ENCODE data around the gene SP100.
"Not testable (repeated sequence)": the region's sequence is repeated elsewhere in the genome, so short reads cannot be mapped to it uniquely, and the experiment has no call there.

Gene SP100

DNA sequence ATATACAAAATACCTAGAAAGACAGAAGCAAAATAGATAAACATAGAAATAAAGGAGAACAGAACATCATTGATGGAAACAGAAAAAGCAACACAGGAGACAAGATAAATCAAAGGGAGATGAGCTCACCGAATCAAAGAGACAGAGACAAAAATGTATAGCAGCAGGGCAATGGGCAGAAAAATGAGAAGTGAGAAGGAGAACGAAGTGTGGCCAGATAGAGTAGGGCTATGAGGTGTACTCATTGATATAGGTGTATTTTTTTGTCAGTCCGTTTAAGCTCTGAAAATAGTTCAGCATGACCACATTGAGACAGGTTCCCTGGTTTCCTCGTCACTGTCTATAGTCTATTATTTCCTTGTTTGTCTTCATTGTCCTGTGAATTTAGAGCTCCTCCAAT, 55.1 kb downstream of the SP100 start:
- no peak for DNase-seq

- peak; percentile 81 for DNase-seq
Measured at GRCh38 chr2:230472621-230473018, 56.6 kb downstream of the SP100 start.

DNA sequence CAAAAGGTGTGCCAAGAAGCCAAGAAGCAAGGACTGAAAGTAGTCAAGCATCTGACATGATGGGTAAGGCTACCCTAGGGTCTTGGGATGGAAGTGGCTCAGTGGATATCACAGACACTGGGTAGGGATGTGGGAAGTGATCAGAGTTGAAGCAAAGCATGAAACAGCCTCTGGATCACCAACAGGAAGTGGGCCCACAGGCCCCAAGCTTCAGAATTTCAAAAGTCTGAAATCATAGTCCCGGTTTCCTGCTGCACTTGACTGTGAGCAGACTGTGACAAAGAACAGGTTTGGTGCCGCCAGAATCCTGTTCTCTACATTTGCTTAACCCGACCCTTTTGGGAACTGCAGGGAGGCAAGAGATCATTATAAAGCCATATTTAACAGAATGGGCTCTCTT, 57.4 kb downstream of the SP100 start:
- peak; percentile 61 for DNase-seq

DNA sequence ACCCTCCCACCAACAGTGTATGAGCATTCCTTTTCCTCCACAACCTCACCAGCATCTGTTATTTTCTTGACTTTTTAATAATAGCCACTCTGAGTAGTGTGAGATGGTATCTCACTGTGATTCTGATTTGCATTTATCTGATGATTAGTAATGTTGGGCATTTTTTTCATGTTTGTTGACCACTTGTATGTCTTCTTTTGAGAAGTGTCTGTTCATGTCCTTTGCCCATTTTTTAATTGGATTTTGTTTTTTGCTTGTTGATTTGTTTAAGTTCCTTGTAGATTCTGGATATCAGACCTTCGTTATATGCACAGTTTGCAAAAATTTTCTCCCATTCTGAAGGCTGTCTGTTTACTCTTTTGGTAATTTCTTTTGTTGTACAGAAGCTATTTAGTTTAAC, 59.1 kb downstream of the SP100 start:
- DNase-seq = no peak

GRCh38 chr2:230485801-230486341, 69.9 kb downstream of the SP100 start:
- no peak for DNase-seq

DNA sequence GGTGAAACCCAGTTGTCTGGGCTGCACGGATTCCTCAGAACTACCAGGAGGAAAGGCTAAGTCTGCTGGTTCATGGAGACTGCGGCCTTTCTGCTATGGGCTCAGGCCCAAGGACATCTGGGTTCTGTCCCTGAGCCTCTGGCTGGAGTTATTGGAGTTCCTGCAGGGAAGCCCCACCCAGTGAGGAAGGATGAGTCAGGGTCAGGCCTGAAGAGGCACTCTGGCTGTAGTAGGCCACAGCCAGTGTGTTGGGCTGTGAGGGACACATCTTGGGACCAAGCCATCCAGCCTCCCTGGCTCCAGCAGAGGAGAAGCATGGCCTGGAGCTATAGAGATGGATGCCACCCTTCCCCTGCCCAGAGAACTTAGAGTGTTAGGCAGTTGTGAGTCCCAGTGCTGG, 75.2 kb downstream of the SP100 start:
- DNase-seq = not testable (repeated sequence)

DNA sequence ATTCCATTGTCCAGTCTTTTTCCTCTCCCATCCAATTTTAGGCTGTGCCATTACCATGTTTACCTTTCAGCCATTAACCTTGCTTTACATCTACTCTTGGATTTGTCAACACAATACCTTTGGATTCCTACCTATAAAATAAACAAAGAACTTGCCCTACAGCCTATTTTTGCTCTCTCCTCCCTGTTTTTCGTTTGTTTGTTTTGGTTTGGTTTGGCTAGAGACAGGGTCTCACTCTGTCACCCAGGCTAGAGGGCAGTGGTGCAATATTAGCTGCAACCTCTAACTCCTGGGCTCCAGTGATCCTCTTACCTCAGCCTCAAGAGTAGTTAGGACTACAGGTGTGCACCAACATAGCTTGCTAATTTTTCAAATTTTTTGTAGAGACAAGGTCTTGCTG, 76.1 kb downstream of the SP100 start:
- no peak for DNase-seq

GRCh38 chr2:230494980-230495379, 79.0 kb downstream of the SP100 start:
- DNase-seq = no peak

DNA sequence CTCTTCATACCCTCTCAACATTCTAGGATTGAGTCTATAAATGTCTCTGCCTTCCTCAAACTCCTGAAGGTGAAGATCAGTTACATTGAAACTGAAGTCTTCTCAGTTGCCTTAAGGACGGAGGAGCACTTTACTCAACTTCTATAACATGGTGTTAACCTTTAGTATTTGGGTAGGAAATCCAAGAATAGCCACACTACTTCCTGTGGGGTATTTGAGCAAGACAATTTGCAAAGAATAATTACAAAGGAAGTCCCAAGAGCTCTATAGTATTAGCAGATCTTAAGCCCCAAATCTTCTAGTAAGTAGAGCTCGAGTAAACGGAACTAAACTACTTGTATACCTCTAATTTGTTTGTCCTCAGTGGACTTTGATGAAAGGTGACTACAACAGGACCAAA, 80.9 kb downstream of the SP100 start:
- no peak for DNase-seq

DNA sequence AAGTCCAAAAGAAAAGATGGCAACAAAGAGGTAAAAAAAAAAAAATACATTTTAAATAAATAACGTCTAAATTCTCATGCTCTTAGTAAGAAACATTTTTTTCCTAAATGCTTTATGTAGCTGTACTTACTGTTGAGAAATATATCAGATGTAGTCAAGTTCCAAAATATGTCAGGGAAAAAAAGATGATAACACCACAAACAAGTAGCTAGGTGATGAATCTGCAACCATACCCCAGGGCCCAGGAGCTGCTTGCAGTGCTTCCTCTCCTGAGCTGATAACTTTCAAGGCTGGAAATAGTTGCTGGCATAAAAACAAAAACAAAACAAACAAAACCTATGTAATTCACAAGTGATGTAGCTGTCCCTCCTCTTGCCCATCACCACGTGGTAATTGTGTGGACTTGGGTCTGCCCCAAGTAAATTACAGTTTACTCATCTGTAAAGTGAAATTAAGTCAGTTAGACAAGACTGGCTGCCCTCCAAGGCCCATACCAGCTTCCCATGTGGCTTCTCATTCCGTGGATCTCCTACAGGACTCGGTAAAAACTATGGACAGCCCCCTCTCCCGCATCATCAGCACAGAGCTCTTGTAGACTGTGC, 82.6 kb downstream of the SP100 start:
- no peak for DNase-seq

DNA sequence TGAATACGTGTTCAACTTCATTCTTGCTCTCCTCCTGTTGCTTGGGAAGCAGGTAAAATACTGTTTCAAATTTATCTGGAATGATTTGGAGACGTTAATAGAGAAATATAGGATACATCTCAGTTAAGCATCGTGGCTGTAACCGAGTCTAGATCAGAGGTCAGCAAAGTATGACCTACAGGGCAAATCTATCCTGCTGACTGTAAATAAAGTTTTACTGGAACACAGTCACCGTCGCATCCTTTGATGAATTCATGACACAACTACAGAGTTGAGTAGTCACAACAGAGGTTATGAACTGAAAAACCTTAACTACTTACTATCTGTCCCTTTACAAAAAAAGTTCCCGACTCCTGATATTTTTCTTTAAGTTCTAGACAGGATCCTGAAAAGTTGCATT, 86.6 kb downstream of the SP100 start:
- DNase-seq = no peak

DNA sequence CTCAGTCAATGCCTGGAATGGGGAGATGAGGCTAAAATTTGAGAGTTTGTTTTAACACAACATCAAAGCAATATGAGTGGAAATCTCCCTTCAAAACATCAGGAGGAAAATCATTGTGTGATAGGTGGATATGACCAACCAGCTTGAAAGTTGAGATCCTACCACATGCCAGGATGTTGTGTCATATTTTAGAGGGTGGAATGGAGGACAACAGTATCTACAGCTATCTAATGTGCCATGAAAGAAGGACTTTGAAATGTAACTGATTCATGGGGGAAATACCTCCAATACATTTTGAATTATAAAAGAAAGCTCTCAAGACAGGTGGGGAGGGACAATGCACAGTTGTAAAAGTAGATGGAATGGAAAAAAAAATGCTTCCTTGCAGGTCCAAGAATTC, 87.8 kb downstream of the SP100 start:
- DNase-seq = no peak

- no peak for DNase-seq
Measured at GRCh38 chr2:230505162-230505561, 89.2 kb downstream of the SP100 start.

GRCh38 chr2:230512955-230513748, 97.2 kb downstream of the SP100 start:
- no peak for DNase-seq

GRCh38 chr2:230520061-230520874, 104.3 kb downstream of the SP100 start:
- DNase-seq = no peak

GRCh38 chr2:230520875-230521155, 104.8 kb downstream of the SP100 start:
- DNase-seq = peak; percentile 4

DNA sequence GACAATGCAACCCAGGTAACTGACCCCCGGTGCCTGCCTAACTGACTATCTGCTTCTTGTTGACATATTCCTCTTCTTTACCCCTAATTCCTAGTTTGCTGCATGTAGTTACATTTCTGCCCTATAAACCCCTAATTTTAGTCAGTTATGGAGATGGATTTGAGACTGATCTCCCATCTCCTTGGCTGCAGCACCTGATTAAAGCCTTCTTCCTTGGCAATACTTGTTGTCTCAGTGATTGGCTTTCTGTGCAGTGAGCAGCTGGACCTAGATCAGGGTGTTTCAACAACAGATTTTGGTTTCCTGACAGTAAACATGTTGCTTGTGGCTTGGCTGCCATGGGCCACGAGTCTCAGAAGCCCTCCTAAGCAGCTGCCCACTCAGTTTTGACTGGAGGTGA, 105.4 kb downstream of the SP100 start:
- DNase-seq = no peak

DNA sequence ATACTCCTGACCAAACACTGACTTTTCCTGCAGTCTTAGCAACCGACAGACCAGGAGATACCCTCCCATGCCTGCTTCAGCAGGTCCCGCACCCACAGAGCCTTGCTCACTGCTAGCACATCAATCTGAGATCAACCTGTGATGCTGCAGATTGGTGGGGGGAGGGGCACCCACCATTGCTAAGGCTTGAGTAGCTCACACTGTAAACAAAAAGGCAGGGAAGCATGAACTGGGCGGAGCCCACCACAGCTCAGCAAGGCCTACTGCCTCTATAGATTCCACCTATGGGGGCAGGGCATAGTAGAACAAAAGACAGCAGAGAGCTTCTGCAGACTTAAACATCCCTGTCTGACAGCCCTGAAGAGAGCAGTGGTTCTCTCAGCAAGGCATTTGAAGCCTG, 109.7 kb downstream of the SP100 start:
- DNase-seq = no peak

DNA sequence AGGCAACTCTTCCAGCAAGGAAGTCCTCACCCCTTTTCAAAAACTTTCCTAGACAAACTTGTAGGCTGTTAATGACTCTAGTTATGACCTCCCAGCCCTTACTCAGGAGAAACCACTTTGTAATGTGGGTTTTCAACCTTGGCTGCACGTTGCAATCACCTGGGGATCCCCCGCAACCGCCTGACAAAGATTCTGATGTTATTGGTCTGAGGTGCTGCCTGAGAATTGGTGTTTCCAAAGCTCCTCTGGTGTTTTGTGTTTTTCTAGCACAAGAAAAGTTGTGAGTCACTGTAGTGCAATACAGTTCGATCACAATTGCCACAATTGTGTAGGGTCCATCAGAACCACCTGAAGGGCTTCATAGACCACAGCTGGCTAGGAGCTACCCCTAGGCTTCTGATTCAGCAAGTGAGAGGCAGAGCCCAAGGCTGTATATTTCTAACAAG, 121.6 kb downstream of the SP100 start:
- no peak for DNase-seq

GRCh38 chr2:230540332-230540731, 124.3 kb downstream of the SP100 start:
- no peak for DNase-seq

GRCh38 chr2:230541934-230542380, 126.0 kb downstream of the SP100 start:
- no peak for DNase-seq

DNA sequence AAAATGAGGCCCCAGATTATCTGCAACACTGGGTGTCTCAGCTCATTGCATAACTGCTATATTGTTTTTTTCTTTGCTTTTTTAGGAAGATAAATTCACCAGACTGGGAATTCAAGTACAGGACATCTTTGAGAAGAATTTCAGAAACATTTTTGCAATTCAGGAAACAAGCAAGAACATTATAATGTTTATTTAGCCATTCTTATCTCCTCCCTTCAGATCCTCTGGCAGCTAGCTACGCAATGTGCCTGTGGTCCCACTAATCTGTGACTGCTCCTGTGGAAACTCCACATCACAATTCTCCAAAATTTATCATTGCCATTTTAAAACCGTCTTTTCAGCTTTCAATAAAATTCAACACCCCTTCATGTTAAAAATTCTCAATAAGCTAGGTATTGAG, 126.8 kb downstream of the SP100 start:
- no peak for DNase-seq

- DNase-seq = no peak
Measured at GRCh38 chr2:230552181-230552580, 136.2 kb downstream of the SP100 start.

DNA sequence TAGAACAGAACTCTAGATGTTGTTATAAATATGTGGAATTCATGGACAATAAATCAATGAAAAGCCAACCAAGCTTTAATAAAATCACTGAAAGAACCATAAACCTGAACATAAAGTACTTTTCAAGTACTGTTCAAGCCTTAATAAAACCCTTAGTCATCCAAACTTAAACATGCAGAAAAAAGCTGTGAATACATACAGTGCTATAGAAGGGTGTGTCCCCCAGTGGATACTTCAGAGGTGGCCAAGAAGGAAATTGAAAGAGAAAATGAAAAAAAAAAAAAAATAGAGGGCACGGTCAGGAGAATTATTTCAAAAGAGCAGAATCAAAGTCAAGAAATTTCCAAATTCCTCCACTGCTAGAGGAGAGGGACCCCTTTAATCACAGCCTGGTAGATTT, 141.1 kb downstream of the SP100 start:
- peak; percentile 41 for DNase-seq

Measured in suppressor macrophage treated with lipopolysaccharide for 4 hours (primary cell).